GM21825 (cell line): ENCODE results near the gene RRBP1.
A peak's percentile ranks its signal among the peaks of the same experiment; 100 is the strongest.

Experiments used
- ATAC-seq: cut with Tn5 transposase; IDR thresholded peaks from one replicate; pipeline ENCODE4 v1.9.1; 2021; ENCODE audit warnings: mild to moderate bottlenecking, moderate library complexity; ENCODE audit not compliant: unreplicated experiment

RRBP1 gene

DNA sequence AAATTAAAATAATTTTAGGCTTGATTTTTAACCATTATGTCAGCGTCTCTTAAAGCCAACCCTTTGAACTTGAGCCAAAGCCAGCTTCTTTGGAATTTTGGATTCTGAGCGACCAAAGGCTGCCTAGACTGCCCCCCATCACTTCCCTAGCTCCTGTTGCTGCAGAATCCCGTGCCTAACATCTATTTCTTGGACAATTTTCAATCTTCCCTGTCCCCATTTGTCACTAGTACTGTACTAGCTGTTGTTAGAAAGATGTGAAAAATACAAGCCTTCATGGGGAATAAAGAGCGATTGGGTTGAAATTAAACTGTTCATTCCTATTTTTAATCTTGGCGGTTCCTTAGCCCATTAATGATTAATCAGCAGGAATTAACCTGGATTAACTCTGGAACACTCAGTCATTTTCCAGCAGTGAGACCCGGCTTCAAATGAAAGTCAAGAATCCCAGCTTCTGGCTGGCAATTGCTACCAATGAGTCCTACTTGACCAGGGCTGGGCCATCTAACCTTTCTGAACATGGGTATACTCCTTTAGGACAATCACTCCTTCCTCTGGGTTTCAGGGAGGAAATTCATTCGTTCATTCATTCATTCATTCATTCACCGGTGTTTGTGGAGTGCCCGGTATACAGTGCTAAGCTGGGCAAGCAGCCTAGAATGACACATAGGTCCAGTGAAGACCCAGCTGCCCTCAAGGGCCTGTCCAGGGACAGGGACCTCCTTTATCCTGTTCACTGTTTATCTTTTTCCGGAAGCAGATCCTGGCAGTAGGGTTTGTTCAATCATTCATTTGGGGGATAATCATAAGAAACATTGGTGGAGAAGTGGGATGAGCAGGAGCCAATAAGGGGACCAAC, 1.4 kb upstream of the RRBP1 start:
- no peak for ATAC-seq

DNA sequence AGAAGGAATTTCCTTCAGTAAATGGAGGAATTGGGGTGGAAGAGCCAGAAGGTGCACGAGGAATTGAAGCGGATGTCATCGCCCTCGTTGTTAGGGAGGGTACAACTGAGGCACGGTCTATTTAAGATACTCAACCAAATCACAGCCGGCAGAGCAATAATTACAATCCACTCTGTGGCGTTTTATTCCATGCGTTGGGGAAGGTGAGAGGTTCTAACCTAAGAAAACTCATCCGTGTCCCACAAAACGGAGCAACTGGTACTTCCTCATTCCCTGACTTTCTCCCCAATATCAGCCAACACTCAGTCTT, 802 bp upstream of the RRBP1 start:
- no peak for ATAC-seq

DNA sequence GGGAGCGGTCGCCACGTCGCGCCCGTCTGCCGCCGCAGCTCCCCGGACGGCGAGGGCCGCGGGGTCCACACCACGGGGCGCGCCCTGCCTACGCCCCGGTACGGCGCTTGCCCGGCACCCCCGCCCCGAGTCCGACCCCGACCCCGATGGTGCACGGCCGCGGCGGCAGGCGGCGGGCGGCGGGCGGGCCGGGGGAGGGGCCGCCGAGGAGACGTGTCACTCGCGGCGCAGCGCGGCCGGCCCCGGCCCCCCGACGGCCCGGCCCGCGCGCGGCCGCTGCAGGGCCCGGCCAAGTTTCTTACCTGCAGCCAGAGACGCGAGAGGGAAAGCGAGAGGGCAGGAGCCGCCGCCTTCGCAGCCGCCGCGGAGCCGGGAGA, 328 bp downstream of the RRBP1 start:
- peak; percentile 8 for ATAC-seq

DNA sequence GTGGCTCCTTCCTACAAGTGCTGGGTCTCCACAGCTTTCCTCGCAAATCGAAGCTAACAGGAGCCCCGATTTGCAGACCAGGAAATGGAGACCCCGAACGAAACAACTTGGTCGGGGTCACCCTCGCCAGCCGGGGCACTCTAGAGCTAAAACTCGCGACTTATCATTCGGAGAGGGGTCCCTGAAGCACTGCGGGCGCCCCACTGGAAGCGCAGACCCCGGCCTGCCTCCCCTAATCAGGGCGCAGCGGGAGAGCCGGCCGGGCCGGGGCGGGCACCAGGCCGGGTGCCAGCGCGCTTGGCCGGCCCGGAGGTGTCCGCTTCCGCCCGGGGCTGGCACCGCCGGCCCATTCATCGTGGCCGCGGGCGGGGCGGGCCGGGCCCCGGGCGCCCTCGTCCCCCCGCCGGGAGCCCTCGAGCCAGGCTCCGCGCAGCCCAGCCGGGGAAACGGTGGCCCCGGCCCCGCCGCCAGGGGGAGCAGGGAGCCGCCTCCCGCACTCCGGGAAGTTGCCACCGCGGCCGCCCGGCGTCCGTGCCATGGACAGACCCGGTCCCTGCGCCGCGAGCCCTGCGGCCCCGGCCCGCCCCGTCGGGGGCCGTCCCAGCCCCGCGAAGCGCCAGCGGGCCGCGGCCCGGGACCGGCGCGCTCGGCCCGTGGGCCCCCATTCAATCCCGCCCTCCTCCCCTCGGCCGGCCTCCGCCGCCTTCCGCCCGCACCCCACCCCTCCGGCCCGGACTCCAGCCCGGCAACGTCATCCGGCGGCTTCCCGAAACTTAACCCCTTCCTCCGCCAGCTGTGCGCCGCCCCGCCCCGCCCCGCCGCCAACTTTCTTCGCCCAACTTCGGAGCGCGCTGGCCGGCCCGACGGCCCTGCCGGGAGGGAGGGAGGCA, 961 bp downstream of the RRBP1 start:
- peak; percentile 38 for ATAC-seq

DNA sequence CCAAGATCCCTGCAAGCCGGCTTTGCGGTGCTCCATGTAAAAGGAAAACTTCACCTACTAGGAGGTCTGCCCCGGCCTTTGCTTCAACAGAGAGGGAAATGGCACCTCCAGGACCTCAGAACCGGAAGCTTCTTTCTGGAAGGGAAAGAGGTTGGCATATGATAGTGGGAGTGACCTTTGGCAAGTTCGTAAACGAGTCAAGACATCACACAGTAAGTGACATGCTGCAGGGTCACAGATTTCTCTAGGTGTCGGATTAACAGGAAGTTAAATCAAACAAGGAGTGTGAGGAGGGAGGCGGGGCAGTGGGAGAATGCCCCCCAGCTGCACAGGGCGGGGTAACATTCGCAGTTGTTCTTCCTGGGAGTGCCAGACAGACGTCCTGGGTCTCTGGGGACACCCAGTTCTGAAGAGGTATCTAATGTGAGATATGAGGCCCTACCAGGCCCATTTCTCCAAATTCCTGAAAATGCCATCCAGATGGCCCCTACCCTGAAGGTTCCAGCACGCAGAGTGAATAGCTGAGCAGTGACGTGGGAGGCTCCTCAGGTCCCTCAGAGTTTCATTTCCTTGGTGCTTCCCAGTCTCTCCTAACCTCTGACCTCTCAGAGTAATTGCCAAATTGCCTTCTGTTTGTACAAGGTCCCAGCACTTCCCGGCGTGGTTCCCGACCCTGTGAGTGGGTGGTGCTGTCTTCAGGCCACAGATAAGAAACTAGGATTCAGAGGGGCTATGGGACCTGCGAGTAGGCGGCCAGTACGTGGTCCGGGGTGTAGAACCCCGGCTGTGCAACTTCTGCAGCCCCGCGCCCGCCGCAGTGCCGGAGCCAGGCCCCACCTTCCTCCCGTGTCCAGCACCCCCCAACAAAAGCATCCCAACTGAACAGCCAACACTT, 1.9 kb downstream of the RRBP1 start:
- ATAC-seq = no peak

DNA sequence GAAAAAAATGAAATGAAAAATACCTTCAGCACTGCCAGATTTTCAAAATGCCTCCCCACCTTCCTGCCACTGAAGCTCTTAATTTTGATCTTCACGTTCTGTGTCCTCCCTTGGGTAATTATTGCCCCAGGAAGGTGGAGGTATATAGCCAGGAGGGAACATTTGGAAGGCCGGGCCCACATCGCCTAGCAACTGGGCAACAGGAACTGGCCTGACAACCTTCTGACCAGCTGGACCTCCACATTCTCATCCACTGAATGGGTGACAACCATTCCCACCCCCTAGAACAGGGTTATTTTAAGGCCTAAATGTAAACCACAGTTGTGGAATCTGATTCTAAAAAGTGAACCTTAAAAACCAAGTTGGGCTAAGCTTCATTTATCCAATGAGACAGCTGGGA, 3.2 kb downstream of the RRBP1 start:
- no peak for ATAC-seq

DNA sequence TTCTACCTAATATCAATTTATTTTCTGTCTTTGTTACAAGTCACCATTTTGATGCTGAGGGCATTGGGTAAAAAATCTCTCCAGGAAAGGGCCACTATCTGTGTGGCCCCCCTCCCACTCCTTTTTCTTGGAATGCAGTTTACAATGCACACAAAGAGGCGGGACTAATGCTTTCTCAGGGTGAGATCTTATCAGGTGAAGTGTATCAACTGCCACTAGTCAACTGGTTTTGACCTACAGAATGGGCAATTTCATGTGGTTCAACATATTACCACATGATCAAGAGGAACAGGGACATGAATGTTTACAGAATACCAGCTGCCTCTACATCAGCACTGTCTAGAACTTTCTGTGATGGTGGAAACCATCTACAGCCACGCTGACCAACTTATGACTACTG, 3.7 kb downstream of the RRBP1 start:
- ATAC-seq = no peak

DNA sequence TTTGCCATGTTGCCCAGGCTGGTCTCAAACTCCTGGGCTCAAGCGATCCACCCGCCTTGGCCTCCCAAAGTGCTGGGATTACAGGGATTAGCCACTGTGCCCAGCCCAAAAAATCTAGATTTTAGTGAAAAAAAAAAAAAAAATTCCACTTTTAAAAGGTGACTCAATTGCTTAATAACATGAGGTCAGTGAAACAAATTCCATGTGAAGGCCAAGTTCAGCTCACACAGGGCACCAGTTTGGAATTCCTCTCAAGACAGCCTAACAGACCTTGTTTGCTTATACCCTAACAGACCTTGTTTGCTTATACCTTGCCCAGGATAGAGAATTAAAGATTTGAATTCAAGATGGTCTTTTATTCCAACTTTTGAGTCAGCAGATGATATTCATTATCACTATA, 5.1 kb downstream of the RRBP1 start:
- ATAC-seq = no peak

DNA sequence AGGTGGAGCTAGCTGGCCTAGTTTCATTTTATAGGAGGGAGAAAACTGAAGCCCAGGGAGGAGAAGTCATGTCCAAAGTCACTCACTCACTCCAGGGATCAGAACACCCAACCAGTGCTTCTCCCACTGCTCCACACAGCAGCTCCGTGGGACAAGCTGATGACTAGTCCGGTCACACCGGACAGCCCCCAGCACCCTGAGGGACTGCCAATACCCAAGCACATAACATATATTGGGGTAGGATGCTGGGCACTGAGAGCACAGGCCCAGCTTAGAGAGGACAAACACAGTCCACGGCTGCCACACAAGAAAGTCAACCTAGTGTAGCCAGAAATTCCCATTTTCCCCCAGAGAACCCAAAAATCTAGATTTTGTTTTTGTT, 5.7 kb downstream of the RRBP1 start:
- ATAC-seq = no peak

DNA sequence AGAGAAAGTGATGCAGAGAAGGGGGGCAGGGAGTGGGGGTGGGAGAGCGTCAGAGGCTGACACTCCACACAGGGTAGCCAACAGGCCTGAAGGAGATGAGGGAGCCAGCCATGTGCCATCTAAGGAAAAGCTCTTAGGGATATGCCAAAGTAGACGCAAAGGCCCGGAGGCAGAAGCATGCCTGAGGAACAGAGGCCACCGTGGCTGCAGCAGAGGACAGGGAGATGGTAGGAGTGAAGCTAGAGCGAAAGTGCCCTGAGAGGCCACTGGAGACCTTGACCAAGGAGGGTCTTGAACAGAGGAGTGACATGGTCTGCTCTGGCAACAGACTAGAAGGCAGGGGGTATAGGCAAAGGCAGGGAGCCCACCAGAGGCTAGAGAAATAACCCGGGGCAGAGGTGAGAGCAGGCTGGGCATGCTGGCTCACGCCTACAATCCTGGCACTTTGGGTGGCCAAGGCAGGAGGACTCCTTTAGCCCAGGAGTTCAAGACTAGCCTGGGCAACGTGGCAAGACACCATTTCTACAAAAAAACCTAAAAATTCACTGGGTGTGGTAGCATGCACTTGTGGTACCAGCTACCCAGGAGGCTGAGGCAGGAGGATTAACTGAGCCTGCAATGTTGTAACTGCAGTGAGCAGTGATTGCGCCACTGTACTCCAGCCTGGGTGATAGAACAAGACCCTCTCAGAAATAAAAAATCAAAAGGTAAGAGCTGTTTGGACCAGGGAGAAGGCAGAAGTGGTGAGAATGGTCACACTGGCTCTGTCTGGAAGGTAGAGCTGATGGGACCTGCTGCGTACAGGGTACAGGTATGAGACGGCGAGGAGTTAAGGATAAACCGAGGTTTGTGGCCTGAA, 6.3 kb downstream of the RRBP1 start:
- no peak for ATAC-seq

DNA sequence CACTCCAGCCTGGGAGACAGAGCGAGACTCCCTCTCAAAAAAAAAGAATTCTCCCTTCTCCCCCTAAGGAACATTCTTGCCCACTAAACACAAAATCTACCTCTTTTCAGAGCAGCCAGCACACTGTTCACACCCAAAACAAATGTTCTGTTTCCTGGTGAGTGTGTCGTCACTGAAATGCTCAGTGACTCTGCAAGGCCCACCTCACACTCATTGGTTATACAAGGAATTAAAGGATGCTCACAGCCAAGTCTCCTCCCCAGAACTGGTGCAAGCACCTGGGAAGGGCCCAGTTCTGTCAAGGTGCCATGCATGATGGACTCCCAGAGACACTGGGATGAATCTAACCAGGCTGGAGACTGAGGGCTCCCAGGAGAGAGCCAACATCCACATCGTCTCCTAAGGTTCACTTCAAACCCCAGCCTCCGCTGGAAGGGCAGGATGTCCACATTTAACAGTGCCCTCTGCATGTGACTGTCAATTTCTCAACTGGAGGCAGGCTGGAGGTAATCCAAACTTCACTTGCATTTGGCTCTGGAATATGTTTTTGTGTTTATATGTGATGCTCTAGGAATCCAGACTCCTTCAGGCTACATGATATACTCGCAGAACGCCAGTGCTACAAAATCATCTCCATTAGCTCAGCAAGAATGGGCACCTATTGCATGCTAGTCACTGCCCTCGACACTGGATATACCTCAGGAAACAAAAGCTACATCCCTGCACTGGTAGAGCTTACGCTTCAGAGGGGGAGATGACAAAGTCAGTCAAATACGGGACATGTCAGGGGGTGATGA, 7.1 kb downstream of the RRBP1 start:
- no peak for ATAC-seq

DNA sequence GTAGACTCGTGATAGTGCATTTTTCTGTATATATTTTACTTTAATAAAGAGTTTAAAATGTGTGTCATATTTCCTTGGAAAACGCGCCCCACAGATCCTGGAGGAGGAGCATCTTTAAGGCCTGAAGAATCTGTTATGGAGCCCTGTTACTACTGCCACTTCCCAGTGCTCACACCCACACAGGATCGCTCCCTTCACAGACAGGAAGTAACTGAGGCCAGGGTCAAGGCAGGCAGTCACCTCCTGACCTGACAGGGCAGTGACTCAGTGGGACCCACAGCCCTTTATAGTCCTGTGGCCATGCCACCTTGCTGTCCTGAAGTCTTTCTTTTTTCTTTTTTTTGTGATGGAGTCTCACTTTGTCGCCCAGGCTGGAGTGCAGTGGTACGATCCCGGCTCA, 9.0 kb downstream of the RRBP1 start:
- ATAC-seq = no peak

DNA sequence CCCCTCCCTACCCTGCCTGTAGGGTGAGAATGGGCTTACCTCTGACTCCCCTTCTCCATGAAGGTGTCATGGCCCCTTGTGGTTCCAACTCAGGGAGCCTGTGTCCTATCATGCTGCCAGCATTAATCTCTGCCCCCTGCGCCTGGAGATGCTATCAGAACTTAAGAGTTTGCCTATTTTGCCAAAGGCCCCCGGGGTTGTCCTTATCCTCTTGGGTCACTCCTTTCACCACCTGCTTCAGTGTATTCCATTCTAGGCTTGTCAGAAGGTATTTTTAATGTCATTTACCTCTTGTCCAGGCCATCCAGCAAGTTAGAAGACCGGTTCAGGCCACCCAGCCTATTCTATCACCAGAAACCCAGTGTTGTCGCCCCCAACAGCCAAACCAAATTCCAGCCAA, 10.5 kb downstream of the RRBP1 start:
- no peak for ATAC-seq

DNA sequence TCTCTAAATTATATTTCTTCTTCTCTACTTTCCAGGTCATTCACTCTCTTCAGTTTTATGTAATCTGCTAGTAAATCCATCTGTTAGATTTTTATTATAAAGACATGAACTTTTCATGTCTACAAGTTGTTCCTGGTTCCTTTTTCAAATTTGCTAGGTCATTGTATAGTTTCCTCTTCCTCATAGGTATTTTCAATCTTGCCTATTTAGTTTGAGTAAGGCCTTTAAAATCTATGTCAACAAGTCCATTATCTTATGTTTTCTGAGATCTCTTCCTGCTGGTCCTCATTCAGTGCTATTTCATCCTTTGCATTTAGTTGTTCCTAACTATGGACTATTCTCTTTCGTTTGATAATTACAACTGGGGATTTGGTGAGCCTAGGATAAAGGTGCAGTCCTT, 11.0 kb downstream of the RRBP1 start:
- ATAC-seq = no peak

DNA sequence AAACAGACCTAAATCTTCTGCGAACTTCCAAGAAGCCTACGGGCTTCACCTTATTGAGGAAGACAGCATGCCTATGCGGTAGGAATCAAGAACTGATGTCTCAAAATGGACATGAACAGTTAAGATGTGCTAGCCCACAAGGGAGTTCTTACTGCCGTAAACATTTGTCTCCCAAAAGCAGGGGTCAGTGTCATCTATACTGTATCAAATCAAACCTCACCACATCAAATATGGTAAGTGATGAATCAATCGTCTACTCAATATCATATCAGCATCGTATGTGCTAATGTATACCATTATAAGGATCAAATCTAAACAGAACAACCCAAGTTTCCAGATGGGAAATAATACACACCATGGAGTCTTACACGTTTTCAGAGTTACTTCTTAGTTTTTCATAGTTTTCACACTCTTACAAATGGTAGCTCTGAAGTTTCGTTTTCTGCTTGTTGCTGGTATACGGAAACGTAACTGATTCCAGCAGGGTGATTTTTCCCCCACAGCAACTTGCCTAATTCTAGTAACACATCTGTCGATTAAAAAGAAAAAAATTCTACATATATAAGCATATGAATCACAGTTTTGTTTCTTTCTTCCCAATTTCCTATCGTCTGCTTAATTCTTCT, 12.6 kb downstream of the RRBP1 start:
- no peak for ATAC-seq

DNA sequence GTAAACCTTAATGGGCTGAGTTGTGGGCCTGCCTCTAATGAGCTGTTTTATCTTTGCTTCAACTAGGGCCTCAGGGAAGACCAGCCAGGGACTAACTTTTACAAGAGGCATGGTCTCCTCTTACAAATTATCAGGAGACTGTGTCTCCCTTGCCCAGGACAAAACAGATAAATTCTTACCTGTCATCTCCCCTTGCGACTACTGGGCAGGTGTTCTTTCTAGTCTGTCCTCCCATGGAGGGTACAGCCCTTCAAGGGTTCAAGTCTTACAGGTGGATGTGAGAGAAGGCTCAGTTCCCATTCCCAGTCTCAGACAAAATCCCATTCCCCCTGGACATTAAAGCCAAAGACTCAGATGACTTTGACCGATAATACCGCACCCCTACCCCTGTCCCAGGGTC, 13.6 kb downstream of the RRBP1 start:
- ATAC-seq = no peak

DNA sequence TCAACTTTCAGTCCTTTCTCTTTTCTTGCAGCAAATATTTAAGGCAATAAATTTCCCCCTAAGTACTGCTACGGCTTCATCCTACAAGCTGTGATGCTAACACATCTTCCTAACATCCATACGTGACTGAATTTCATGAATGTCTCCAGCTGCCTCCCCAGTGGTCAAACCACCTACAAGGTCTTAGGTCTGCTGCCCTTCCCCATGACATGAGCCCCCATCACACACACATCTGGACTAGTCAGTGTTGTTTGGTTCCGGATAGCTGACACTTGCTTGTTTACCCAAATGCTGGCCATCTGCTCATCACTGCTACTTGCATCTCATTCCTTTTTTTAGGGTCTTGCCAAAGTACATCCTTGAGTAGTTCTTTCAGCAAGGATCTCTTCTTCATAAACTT, 14.6 kb downstream of the RRBP1 start:
- ATAC-seq = no peak

DNA sequence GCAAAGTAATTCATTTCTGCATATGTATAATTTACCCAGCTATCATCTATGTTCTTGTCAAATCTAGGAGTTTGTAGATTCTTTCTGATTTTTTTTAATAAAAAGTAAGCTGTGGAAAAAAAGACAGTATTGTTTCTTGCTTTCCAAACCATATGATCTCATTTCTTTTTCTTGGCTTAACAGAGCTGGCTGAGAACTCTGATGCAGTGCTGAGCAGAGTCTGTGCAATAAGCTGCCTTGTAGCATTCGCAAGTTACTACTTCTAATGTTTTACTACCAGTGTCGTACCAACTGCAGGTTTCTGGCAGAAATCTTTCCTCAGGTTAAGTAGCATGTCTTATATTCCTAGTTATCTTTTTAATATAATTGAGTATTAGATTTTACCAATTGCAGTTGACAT, 15.6 kb downstream of the RRBP1 start:
- no peak for ATAC-seq

DNA sequence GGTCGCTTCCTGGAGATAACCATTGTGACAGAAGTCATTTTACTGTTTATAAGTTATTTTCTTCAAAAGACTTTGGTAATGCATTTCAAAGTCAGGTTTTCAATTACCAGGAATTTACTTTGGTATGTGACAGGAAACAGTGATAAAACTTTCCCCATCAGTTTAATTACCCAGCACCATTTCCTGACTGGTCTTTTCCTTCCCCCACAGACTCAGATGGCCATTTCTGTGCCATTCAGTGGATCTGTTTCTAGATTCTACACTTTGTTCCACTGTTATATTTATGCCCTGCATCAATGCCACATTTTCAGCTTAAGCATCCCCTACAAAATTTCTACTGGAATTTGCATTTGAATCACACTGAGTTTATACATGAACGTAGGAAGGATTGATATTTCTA, 16.3 kb downstream of the RRBP1 start:
- no peak for ATAC-seq
